Neuron (in vitro differentiated cells): ENCODE measurements around the gene MAPK4.
"Not testable (repeated sequence)": the region's sequence is repeated elsewhere in the genome, so short reads cannot be mapped to it uniquely, and the experiment has no call there.

Experiments
- H2AFZ ChIP-seq: one replicate; pipeline ENCODE4 v1.6.1; 2013; ENCODE audit warnings: low read depth, mild to moderate bottlenecking, inconsistent platforms, low read length, moderate library complexity
- H3K27me3 ChIP-seq: one replicate; pipeline ENCODE4 v1.6.1; 2013; ENCODE audit warnings: low read length; ENCODE audit not compliant: insufficient read depth
- H3K36me3 ChIP-seq: one replicate; pipeline ENCODE4 v1.6.1; 2013; ENCODE audit warnings: low read length; ENCODE audit not compliant: insufficient read depth
- H3K4me1 ChIP-seq: one replicate; pipeline ENCODE4 v1.6.1; 2013; ENCODE audit warnings: low read length; ENCODE audit not compliant: insufficient read depth
- H3K4me3 ChIP-seq: 2 replicates; pipeline ENCODE4 v1.5.1; 2013; ENCODE audit warnings: mild to moderate bottlenecking, low read length, moderate library complexity
- H3K9me3 ChIP-seq: one replicate; pipeline ENCODE4 v1.6.1; 2013; ENCODE audit warnings: low read length

Gene MAPK4

DNA sequence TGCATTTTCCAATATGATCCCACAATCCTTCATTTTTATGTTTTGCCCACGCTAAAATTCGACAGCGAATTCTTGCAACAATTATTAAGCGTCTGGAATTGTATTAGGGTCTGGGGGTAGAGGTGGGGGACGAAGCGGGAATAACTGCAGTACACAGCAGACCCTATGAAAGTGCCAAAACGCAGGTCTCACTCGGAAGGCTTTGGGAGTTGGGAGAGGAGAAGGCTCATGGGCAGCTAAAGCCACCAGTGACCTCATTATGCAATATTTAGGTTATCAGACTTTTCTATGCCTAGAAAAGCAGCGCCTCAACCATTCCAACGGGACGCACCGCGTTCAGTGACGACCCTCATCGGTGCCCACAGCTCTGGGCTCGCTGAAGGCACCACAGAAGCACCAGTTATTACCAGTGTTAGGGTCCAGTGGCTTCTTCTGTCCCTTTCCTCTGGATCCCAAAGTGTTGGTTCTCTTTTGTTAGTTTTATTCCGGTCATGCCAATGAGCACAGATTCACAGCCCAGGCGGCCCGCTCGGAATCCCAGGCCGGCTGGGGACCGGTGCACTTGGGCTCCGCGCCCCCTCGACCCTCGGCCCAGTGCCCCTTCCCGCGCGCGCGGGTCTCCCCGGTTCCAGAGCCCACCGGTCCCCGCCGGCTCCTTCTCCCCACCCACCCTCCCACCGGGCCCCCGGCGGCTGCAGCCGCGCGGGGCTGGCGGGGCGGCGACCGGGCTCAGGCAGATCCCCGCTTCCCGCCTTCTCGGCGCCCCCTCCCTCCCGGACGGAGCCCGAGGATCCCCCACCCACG is 737 bp upstream of the MAPK4 start:
- Histone ChIP-seq H3K9me3 (peaks cover 6% of the 10 kb centered on the region), H3K4me3 (peak overlapping the region; percentile 55), H2AFZ (no peak overlapping the region), H3K4me1 (peaks cover 9% of the 10 kb centered on the region), H3K36me3 (no peaks in the 10 kb centered on the region), H3K27me3 (peaks cover 8% of the 10 kb centered on the region)

- H3K27me3 ChIP-seq = peaks cover 8% of the 10 kb centered on the region
- peak overlapping the region; percentile 98 for H2AFZ ChIP-seq
- H3K36me3 ChIP-seq = no peaks in the 10 kb centered on the region
- H3K4me3 ChIP-seq = peak overlapping the region; percentile 55
- H3K9me3 ChIP-seq = peaks cover 2% of the 10 kb centered on the region
- peaks cover 9% of the 10 kb centered on the region for H3K4me1 ChIP-seq
Observed at GRCh38 chr18:50560681-50561629, 1.1 kb downstream of the MAPK4 start.

GRCh38 chr18:50562258-50562657 is 2.4 kb downstream of the MAPK4 start:
- H3K36me3 ChIP-seq, H3K4me3 ChIP-seq, H2AFZ ChIP-seq, H3K27me3 ChIP-seq, H3K4me1 ChIP-seq, H3K9me3 ChIP-seq: not testable (repeated sequence)

GRCh38 chr18:50562686-50563085 is 2.8 kb downstream of the MAPK4 start:
- peaks cover 8% of the 10 kb centered on the region for H3K27me3 ChIP-seq
- no peak overlapping the region for H3K4me3 ChIP-seq

DNA sequence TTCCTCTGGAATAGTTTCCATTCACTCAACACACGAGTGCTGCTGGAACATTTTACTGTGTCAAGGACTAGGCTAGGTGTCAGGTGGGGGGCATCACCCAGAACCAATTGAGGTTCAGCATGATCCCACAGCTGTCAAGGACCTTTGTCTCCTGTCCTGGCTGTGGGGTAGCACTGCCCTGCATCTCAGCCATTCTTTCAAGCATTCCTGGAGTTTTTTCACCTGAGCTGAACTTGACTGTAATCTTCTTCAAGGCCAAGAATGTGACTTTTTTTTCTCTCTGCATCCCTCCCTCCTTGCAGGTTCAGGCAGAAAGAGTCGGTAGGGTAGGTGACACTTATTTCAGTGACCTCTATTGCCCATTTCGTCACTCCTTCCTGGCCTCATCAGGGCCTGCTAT is 3.5 kb downstream of the MAPK4 start:
- peaks cover 2% of the 10 kb centered on the region for H3K9me3 ChIP-seq
- H2AFZ ChIP-seq = no peak overlapping the region
- H3K4me1 ChIP-seq = peaks cover 9% of the 10 kb centered on the region
- H3K36me3 ChIP-seq = no peaks in the 10 kb centered on the region
- H3K27me3 ChIP-seq = peaks cover 6% of the 10 kb centered on the region
- no peak overlapping the region for H3K4me3 ChIP-seq

More at GRCh38 chr18:50562686-50563085, 2.8 kb downstream of the MAPK4 start:
- H2AFZ ChIP-seq = no peak overlapping the region
- H3K9me3 ChIP-seq = peaks cover 2% of the 10 kb centered on the region
- no peaks in the 10 kb centered on the region for H3K36me3 ChIP-seq
- H3K4me1 ChIP-seq = peaks cover 9% of the 10 kb centered on the region

DNA sequence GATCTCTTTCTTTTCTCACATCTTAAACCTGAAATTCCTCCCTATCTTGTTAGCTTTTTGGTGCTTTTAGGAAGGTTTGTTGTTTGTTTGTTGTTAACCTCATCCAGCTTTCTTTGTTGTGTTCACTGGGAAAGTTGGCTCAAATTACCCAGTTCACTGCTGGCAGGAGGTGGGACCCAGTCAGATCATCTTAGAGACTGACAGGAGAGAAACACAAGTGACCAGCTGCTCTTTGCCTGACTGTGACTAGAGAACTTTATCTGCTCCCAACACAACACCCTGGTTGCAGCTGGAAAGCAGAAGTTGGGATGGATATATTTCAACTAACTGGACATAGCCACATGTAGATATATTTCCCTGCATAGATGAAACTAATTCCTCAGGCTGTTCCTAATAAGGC is 10.0 kb downstream of the MAPK4 start:
- Histone ChIP-seq H3K4me3 (no peak overlapping the region), H3K36me3 (no peaks in the 10 kb centered on the region), H3K9me3 (no peaks in the 10 kb centered on the region), H3K27me3 (no peaks in the 10 kb centered on the region), H3K4me1 (no peaks in the 10 kb centered on the region), H2AFZ (no peak overlapping the region)

GRCh38 chr18:50571606-50572005 is 11.7 kb downstream of the MAPK4 start:
- no peak overlapping the region for H3K4me3 ChIP-seq
- no peaks in the 10 kb centered on the region for H3K9me3 ChIP-seq
- H3K4me1 ChIP-seq = no peaks in the 10 kb centered on the region
- no peak overlapping the region for H2AFZ ChIP-seq
- no peaks in the 10 kb centered on the region for H3K27me3 ChIP-seq
- no peaks in the 10 kb centered on the region for H3K36me3 ChIP-seq

GRCh38 chr18:50573196-50573595 is 13.3 kb downstream of the MAPK4 start:
- H3K9me3 ChIP-seq, H3K4me1 ChIP-seq, H2AFZ ChIP-seq, H3K4me3 ChIP-seq, H3K36me3 ChIP-seq, H3K27me3 ChIP-seq: not testable (repeated sequence)

GRCh38 chr18:50573679-50574078 is 13.8 kb downstream of the MAPK4 start:
- H3K27me3 ChIP-seq = no peaks in the 10 kb centered on the region
- H3K36me3 ChIP-seq = no peaks in the 10 kb centered on the region
- H3K4me1 ChIP-seq = no peaks in the 10 kb centered on the region
- no peak overlapping the region for H3K4me3 ChIP-seq
- H2AFZ ChIP-seq = no peak overlapping the region
- H3K9me3 ChIP-seq = no peaks in the 10 kb centered on the region

GRCh38 chr18:50578030-50578429 is 18.1 kb downstream of the MAPK4 start:
- H3K27me3 ChIP-seq = no peaks in the 10 kb centered on the region
- no peaks in the 10 kb centered on the region for H3K4me1 ChIP-seq
- H2AFZ ChIP-seq = no peak overlapping the region
- H3K4me3 ChIP-seq = no peak overlapping the region
- peaks cover 2% of the 10 kb centered on the region for H3K9me3 ChIP-seq
- no peaks in the 10 kb centered on the region for H3K36me3 ChIP-seq

DNA sequence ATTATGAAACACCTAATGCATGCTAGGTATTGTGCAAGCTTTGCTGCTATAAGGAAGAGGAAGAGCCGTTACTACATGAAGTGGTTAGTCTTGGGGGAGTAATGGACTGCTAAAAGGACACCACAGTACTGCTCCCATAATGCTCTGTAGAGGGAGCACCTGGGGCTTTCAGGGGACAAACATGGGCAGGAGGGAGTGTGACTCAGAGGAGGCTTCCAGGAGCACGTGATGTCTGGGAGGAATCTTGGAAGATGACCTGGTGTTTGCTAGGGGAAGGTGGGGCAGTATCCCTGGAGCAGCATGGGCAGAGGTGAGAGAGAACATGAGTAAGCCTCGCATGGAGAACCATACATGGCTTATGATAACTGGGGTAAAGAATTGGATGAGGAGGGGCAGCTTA is 18.8 kb downstream of the MAPK4 start:
- Histone ChIP-seq H3K9me3 (peaks cover 2% of the 10 kb centered on the region), H3K27me3 (no peaks in the 10 kb centered on the region), H3K4me1 (no peaks in the 10 kb centered on the region), H2AFZ (no peak overlapping the region), H3K4me3 (no peak overlapping the region), H3K36me3 (no peaks in the 10 kb centered on the region)

- Histone ChIP-seq H3K4me3 (no peak overlapping the region), H3K4me1 (no peaks in the 10 kb centered on the region), H3K9me3 (peaks cover 2% of the 10 kb centered on the region), H2AFZ (no peak overlapping the region), H3K36me3 (no peaks in the 10 kb centered on the region), H3K27me3 (no peaks in the 10 kb centered on the region)
Observed at GRCh38 chr18:50579061-50579774, 19.3 kb downstream of the MAPK4 start.

- Histone ChIP-seq H3K4me1 (no peaks in the 10 kb centered on the region), H3K4me3 (no peak overlapping the region), H3K9me3 (peaks cover 2% of the 10 kb centered on the region), H3K27me3 (no peaks in the 10 kb centered on the region), H3K36me3 (no peaks in the 10 kb centered on the region), H2AFZ (no peak overlapping the region)
Observed at GRCh38 chr18:50581517-50581916, 21.6 kb downstream of the MAPK4 start.
